ENCODE measurements around the gene IP6K2.
A peak's percentile ranks its signal among the peaks of the same experiment; 100 is the strongest.
"Not testable (repeated sequence)": the region's sequence is repeated elsewhere in the genome, so short reads cannot be mapped to it uniquely, and the experiment has no call there.

Gene IP6K2, protein sequence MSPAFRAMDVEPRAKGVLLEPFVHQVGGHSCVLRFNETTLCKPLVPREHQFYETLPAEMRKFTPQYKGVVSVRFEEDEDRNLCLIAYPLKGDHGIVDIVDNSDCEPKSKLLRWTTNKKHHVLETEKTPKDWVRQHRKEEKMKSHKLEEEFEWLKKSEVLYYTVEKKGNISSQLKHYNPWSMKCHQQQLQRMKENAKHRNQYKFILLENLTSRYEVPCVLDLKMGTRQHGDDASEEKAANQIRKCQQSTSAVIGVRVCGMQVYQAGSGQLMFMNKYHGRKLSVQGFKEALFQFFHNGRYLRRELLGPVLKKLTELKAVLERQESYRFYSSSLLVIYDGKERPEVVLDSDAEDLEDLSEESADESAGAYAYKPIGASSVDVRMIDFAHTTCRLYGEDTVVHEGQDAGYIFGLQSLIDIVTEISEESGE

DNA sequence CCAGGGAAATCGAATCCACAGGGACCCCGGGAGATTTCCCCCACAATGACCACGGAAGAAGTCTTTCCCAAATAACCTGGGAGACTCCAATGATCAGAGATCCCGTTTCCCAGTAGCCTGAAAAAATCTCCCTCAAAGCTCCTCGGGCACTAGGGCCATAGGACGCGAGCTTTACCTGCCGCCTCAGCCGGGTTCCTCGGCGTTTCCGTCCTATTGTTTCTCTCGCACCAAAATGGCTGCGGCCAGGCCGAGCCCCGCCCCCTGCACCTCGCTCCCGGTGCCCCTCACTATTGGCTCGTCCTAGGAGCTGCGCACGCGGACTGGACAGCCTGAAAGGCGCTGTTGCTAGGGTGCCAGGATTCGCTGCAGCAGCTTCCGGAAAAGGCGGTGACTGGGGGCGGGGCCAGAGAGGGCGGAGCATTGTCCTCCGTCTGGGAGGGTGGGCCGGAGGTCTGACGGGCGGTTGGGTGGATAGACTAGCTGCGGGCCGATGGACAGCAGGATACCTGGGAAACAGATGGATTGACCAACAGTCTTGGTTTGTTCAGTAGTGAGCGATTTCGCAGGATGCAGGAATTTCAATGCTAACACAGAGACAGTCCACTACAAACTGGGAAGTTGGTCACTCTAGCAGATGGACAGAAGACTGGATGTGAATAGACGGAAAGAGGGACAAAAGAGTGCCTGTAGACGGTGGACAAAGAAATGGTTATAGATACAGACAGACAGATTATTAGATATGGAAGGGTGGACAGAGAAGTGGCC lies at the start of gene IP6K2:
Gene IP6K2 (minus strand): TSS at position 240 of the 765 bp plus-strand sequence. CDS start 21,930 bp downstream, outside the sequence.
- peak; percentile 99 for DNase-seq

DNA sequence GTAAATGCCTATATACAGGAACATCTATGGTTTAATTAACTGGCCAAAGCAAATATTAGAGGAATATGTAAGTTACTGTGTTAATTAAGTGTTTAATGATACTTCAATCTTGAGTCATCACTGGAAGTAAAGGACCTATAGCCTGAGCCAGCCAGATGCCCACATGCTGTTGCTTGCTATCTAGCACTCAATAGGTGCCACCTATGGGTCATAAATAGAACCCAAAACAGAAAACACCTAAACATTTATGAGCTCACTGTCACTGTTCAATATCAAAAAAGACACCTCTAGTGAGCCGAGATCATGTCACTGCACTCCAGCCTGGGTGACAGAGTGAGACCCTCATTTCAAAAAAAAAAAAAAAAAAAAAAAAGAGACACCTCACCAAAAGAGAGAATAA lies 48.4 kb upstream of the IP6K2 start:
- no peak for DNase-seq

GRCh38 chr3:48762816-48763215 lies 45.8 kb upstream of the IP6K2 start:
- DNase-seq, result no peak

GRCh38 chr3:48759991-48760540 lies 43.0 kb upstream of the IP6K2 start:
- DNase-seq, result not testable (repeated sequence)

DNA sequence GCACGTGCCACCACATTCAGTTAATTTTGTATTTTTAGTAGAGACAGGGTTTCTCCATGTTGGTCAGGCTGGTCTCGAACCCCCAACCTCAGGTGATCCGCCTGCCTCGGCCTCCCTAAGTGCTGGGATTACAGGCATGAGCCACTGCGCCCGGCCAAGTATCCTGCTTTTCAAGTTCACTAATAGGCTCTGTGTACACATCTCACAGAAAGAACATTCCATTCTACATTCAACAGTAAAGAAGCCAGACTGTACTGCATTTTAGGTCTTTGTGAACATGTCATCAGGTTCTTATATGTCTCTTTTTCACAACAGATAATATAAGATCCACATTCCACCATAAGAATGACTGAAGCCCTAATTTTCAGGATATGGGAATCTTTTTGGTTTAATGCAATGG lies 42.5 kb upstream of the IP6K2 start:
- not testable (repeated sequence) for DNase-seq

GRCh38 chr3:48759071-48759470 lies 42.0 kb upstream of the IP6K2 start:
- no peak for DNase-seq

- DNase-seq, result no peak
Measured at GRCh38 chr3:48756640-48757039, 39.6 kb upstream of the IP6K2 start.

GRCh38 chr3:48750856-48751255 lies 33.8 kb upstream of the IP6K2 start:
- DNase-seq, result no peak

DNA sequence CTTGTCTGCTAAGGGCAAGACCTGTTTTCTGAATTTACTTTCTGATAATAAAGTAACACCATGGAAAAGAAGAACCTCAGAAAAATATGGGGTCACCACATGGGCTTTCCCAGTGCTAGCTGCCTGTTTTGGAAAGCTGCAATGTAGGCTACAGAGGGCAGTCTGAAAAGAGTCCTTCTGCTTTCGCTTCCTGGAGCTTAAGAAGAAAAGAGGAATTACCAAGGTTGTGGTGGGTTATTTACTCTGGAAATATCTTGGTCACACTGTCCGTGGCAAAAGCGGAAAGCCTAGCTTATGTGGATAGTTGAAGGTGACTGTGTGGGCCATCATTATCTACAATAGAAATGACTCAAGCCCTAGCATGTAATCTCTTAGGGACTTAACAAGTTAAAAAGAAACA lies 31.7 kb upstream of the IP6K2 start:
- no peak for DNase-seq

GRCh38 chr3:48747706-48748105 lies 30.7 kb upstream of the IP6K2 start:
- DNase-seq, result peak; percentile 17

DNA sequence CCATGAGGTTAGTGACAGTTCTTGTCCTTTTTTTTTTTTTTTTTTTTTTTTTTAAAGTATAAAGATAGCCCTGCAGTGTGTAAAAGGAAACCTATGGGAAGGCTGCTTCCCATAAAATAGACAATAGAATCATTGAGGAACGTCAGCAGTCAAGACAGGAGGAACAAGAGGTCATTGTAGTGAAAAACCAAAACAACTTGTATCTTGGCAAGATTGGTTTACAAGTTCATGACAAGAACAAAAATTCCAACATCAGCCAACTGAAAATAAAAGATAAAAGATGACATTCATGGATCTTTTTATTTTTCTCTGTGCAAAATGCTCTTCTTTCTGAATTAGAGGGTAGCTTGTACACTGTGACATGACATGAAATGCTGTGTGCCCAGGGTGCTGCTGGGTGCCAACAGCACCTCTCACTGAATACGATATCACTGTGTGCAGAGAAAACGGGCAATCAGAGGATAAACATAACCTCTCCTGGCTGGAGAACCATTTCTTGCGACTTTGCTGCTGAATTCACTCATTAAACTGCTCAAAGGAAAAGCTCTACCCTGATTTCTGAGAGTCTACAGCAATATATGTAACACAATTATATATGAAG lies 30.1 kb upstream of the IP6K2 start:
- DNase-seq, result no peak

GRCh38 chr3:48743773-48744172 lies 26.8 kb upstream of the IP6K2 start:
- no peak for DNase-seq

DNA sequence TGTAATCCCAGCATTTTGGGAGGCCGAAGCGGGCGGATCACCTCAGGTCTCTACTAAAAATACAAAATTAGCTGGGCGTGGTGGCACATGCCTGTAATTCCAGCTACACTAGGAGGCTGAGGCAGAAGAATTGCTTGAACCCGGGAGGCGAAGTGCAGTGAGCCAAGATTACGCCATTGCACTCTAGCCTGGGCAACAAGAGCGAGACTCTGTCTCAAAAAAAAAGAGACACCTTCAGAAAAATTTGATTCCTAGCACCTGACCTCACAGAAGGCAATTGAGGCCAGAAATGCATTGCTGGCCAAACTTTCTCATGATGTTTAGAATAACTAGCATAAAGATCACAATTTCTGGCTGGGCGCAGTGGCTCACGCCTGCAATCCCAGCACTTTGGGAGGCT lies 24.2 kb upstream of the IP6K2 start:
- DNase-seq, result not testable (repeated sequence)

- DNase-seq, result peak; percentile 74
Measured at GRCh38 chr3:48739955-48740823, 23.2 kb upstream of the IP6K2 start.

DNA sequence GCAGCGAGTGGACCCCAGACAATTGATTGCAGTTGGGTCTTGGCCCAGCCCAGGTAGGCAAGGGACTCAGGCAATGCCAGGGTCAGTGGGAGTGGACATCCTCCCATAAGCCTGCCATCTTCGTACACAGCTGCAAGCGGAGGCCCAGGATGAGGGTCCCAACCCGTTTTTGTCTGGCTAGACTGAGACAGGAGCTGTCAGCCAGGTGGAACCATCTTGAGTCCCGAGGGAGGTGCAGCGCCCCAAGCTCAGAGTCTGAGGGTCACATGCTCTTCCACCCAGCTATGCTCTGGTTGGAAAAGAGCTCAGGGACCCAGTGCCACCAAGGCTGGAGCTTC lies 22.6 kb upstream of the IP6K2 start:
- no peak for DNase-seq

DNA sequence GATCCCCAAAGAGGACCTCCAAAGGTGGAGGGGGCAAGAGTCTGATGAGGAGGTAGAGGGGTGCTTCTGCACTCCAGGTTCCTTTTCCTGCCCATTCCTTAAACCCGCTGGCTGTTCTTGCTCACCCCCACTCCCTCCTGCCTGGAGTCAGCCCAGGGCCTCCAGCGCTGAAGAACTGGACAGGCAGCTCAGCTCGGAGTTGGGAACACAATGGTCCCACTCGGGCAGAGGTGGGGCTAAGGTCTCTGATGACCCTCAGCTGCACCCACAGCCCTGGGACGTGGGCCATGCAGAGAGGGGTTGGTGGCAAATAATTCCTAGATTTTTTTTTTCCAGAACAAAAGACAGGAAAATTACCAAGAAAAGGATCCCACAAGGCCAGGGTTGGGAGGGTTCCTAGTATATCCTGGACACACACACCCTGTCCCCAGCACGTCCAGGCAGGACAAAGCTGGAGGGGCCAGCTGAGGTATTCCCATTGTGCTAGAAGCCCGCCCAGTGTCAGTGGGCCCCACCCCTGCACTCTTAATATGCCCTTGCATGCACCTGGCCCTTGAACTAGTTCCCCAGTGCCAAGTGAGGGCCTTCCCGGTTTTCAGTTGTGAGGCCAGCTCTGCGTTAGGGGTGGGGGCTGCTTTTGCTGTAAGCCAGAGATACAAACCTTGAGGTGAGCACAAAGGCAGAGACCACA lies 22.1 kb upstream of the IP6K2 start:
- no peak for DNase-seq

DNA sequence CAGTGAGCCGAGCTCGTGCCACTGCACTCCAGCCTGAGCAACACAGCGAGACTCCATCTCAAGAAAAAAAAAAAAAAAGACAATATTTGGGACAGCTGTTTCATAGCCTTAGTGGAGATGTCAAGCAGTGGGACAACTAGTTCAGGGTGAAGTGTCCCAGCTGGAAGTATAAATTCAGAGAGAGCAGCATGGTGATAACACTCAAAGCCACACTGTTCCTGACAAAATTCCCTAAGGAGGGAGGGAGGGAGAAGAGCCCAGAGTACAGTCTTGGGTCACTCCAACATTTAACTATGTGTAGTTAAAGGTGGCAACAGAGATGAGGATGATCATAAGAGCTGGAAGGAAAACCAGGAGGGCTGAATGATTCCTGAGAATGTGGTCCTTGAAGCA lies 21.1 kb upstream of the IP6K2 start:
- DNase-seq, result no peak

DNA sequence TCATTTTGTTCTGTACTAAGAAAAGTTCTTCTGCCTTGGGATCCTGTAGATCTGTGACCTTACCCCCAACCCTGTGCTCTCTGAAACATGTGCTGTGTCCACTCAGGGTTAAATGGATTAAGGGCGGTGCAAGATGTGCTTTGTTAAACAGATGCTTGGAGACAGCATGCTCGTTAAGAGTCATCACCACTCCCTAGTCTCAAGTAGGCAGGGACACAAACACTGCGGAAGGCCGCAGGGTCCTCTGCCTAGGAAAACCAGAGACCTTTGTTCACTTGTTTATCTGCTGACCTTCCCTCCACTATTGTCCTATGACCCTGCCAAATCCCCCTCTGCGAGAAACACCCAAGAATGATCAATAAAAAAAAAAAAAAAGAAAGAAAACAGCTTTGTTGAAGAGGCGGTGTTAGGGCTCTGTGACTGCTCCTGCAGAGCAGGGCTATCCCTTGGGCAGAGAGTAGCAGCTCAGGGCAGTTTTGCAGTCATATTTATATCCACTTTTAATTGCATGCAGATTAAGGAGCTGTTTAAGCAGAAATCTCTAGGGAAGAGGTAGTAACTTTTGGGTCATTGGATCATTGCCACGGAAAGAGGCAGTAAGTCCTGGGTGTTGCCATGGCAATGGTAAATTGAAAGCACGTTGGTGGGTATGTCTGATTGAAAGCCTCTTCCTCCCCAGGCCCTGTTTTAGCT lies 18.2 kb upstream of the IP6K2 start:
- not testable (repeated sequence) for DNase-seq

- not testable (repeated sequence) for DNase-seq
Measured at GRCh38 chr3:48734541-48734940, 17.5 kb upstream of the IP6K2 start.

DNA sequence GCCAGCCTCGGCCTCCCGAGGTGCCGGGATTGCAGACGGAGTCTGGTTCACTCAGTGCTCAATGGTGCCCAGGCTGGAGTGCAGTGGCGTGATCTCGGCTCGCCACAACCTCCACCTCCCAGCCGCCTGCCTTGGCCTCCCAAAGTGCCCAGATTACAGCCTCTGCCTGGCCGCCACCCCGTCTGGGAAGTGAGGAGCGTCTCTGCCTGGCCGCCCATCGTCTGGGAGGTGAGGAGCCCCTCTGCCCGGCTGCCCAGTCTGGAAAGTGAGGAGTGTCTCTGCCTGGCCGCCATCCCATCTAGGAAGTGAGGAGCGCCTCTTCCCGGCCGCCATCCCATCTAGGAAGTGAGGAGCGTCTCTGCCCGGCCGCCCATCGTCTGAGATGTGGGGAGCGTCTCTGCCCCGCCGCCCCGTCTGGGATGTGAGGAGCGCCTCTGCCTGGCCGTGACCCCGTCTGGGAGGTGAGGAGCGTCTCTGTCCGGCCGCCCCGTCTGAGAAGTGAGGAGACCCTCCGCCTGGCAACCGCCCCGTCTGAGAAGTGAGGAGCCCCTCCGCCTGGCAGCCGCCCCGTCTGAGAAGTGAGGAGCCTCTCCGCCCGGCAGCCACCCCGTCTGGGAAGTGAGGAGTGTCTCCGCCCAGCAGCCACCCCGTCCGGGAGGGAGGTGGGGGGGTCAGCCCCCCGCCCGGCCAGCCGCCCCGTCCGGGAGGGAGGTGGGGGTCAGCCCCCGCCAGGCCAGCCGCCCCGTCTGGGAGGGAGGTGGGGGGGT lies 16.9 kb upstream of the IP6K2 start:
- DNase-seq, result not testable (repeated sequence)
